Measurements from ENCODE around the gene DENND1A.

Gene DENND1A

DNA sequence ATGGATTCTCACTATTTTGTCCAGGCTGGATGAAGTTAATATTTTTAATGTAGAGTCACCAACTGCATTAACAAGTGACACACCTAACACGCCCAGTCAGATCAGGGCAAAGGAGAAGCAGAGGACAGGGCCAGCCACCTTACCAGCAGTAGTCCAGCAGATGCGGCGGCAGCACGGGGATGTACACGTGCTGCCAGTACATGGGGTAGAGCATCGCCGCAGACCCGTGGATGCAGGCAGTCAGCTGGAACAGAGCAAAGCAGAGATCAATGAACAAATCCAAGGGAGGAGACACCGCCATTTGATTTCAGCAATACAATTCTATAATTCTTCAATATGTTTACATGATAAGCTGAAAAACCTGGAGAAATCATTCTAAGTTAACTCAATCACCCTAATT is 299.7 kb downstream of the DENND1A start:
- no peak for TF ChIP-seq CTCF (IDR thresholded peaks at IDR 0.05)

DNA sequence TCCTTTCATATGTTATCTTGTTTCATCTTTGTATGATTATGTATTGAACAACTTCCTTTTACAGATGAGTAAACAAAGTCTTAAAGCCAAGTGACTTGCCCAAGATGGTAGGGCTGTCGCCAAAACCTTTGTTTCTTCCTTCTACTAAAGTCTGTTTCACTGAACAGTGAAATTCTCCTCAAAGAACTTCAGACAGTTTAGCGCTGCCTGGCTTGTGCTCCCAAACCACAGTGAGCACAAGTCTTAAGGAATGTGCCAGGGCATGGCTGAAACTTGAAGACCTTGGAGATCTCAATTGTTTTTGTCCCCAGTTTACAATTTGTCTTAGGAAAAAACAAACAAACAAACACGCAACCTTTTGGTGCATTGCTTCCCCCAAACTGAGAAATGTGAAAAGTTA is 300.4 kb downstream of the DENND1A start:
- no peak for TF ChIP-seq CTCF (IDR thresholded peaks at IDR 0.05)

DNA sequence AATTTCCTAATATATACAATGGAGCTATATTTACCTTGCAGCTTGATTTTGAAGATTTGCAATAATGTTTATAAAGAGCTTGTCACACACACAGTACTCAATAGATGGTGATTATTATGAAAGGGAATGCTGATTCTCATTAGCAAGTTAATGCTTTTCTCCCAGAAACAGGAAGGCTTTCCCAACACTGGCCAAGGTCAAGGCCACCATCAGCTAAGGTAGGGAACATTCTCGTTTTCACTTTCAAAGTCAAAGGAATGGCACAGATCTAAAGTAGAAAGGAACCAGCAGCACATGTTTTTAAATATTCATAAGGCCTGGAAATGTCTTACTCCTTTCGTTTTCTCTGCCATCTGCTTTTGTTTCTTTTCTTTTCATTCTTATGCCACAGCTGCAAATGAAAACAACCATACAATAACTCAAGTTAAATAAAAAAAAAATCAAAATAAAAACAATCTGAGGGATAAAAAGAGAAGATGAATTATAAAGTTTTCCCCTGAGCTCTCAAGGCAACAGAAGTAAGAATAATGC is 307.1 kb downstream of the DENND1A start:
- TF ChIP-seq CTCF (IDR thresholded peaks at IDR 0.05), result no peak

GRCh38 chr9:123620239-123620638 is 309.7 kb downstream of the DENND1A start:
- TF ChIP-seq CTCF (IDR thresholded peaks at IDR 0.05), result no peak

DNA sequence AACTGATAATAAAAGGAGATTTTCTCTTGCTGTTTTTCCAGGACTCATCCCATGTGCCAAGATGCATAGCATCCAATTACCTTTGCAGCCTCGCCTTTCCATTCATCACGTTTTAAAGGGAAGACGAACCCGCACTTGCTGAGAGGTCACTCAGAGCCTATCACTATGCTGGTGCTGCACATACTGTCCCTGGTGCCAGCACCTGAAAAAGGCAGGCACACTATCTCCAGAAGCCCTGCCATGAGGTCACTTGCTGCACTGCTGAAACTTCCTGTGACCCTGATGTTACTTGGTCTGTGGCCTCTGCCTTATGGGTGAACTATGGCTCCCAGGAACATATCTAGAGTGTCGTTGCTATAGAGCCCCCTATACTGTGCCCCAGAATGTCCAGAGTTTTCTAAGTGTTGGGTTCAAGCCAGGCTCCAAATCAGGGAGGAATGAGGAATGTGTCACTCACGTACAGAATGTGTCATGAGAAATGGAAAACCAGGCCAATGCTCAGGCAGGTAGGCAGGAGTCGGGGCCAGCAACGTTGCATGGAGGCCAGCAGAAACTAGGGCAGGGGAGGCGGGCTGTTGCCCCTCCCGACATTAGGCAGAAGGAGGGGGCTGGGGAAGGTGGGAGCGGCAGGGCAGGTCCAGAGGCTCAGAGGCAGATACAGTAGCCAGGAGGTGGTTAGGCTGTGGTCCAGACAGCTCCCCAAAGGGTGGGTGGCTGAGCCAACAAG is 311.8 kb downstream of the DENND1A start:
- TF ChIP-seq CTCF (IDR thresholded peaks at IDR 0.05), result no peak

GRCh38 chr9:123617286-123617685 is 312.6 kb downstream of the DENND1A start:
- TF ChIP-seq CTCF (IDR thresholded peaks at IDR 0.05), result no peak

DNA sequence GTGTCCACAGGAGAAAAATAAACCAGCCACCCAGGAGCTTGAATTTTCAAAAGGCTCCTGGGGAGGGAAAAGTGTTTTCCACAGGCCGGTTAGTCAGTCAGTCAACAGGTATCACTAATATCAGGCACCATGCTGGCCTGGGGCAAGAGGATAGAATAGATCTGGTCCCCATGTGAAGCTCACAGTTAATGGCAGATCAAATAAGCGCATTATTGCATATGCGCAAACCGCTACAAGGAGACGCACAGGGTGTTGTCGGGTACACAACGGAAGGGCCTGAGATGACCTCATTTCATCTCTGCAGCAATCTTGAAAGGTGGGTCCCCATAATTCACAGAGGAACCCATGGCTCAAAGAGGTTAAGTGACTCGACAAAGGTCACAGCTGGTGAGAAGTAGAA is 313.2 kb downstream of the DENND1A start:
- TF ChIP-seq CTCF (IDR thresholded peaks at IDR 0.05), result no peak

Measured in LNCAP (cell line).